ENCODE measurements around the gene PNPLA2. TPM values are rescaled to one million over a fixed set of nuclear protein-coding genes. Genes with fewer than 3 reads are reported as not detected.

PNPLA2 gene
- total and polyA plus RNA-seq, 10 of the 15 experiments (the other 5 are each of a cell fraction or from before 2014, with no cell fraction given): 0.19 to 34.0 (median 8.1) TPM

DNA sequence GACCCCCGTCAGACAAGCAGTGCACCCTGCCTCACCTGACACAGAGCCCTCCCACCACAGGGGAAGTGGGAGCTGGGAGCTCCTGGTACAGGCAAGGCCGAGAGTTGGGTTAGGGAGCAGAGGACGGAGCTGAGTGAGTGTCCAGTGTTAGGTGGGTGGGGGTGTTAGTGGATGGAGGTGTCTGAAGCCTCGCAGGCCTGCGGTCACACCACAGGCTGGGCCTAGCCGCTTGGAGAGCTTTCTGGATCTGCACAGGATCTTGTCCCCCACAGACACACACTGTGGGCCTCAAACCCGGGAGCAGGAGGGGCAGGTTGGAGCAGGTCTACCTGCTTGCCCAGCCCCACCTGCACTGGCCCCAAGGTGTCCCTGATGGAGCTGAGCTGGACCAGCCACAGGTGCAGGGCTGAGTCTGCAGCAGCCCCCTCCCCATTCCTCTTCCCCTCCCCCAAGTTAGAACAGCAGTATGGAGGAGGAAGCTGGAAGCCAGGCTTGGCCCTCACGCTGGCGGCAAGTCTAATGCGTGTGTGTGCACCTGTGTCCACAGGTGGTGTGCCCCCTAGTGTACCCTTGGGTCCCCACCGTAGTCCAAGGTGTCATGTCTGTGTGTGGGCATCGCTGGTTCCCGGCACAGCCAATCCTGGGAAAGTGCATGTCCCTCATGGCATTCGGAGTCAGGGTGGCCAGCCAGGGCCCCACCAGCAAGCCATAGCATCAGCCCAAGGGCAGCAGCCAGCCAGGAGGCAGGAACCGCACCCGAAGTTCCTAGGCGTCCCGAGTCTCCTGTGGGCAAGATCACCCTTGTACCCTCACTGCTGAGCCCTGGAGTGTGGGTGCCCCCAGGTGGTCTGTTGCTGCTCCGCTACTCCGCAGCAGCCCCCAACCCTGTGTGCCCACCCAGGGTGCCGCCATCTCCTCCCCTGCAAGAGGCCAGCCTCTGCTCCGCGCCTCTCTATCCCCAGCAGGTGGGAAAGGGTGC is 39.4 kb upstream of the PNPLA2 start (continued):
- TF ChIP-seq IKZF2 (IDR thresholded peaks at IDR 0.05): no peak

DNA sequence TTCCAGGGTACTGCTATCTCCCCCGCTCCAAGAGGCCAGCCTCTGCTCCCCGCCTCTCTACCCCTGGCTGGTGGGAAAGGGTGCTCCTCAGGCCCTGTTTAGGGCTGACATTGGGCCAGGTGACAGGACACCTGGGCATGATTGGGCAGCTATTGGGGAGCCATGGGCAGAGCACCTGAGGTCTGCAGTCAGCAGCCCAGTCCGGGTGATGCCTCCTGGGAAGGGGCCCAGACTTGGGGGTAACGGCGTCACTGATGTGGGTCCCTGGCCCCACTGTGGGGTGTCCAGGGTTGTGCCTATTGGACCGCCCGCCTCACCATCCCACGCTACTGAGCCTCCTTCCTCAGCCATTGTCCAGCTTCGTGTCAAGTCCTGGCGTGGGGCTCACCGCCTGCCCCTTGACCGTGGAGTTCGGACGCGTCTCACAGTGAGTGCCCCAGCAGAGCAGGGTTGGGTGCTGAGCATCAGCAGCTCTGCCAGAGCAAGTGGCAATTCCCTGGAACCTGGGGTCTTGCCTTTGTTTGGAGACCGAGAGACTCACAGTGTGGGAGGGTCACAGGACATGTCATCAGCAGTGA is 38.7 kb upstream of the PNPLA2 start:
- peaks cover 12% of the 10 kb centered on the region for H3K4me1 ChIP-seq (ENCODE audit: control insufficient read depth, insufficient read depth, low read length)
- FAIRE-seq: no peak
- ChIA-PET RAD21 (ENCODE audit: unreplicated experiment) (no interaction called here), SMC1A (ENCODE audit: uncharacterized antibody, unreplicated experiment) (no interaction called here), CTCF (no interaction called here), POLR2A (no interaction called here)
- H3K27ac ChIP-seq (ENCODE audit: control insufficient read depth, insufficient read depth): no peak overlapping the region
- no peak overlapping the region for H3K4me2 ChIP-seq (ENCODE audit: control insufficient read depth, insufficient read depth)
- intact Hi-C loops (cut with micrococcal nuclease; ENCODE audit: unreplicated experiment) (no loop called here), in situ Hi-C loops (cut with MboI) (no loop called here)
- no peak overlapping the region for H2AFZ ChIP-seq (ENCODE audit: control insufficient read depth, low read depth, low read length)
- H3K9me3 ChIP-seq (replicated peaks; ENCODE audit: control insufficient read depth, insufficient read depth, low read length): no peaks in the 10 kb centered on the region
- ATAC-seq: no peak
- H3K36me3 ChIP-seq (ENCODE audit: control insufficient read depth in 2 of 2, insufficient read depth in 2 of 2, low read length in 1 of 2): no peaks in the 10 kb centered on the region
- no peak overlapping the region for H3K9ac ChIP-seq (ENCODE audit: control insufficient read depth, insufficient read depth, low read length)
- peaks cover 31% of the 10 kb centered on the region for H3K79me2 ChIP-seq (ENCODE audit: control insufficient read depth, insufficient read depth, low read length)
- no peaks in the 10 kb centered on the region for H4K20me1 ChIP-seq (ENCODE audit: control insufficient read depth, insufficient read depth)
- WGBS (ENCODE audit: insufficient coverage, insufficient replicate concordance, low lambda C conversion rate, missing lambda C conversion rate): 98% methylated on average over 16 of the region's 16 CpGs
- no peaks in the 10 kb centered on the region for H3K27me3 ChIP-seq (replicated peaks in 1 of 2; ENCODE audit: control insufficient read depth in 2 of 2, insufficient read depth in 2 of 2, low read length in 1 of 2)
- H3K4me3 ChIP-seq: no peak overlapping the region
- no TSS peak for BruUV-seq (replicated peaks)
- TF ChIP-seq YBX1 (IDR thresholded peaks at IDR 0.05) (no peak), RFX5 (IDR thresholded peaks at IDR 0.05; ENCODE audit: low read depth, low read length) (no peak), STAT1 (conservative IDR thresholded peaks at IDR 0.05) (no peak), MYB (IDR thresholded peaks at IDR 0.05; ENCODE audit: borderline replicate concordance, low read depth, low read length) (no peak), CREM (IDR thresholded peaks at IDR 0.05; ENCODE audit: low read depth) (no peak), PAX8 (IDR thresholded peaks at IDR 0.05) (no peak)
- no peak for DNase-seq (ENCODE audit: low read depth, low spot score)

Measured in GM12878 (cell line).